Aorta (tissue), 5 donors: ENCODE results near the gene ING5. TPM values are rescaled to one million over a fixed set of nuclear protein-coding genes. Genes with fewer than 3 reads are reported as not detected.
"Not testable (repeated sequence)": the region's sequence is repeated elsewhere in the genome, so short reads cannot be mapped to it uniquely, and the experiment has no call there.

Experiments used
- ATAC-seq: fragments of 200-7000 bp; cut with Tn5 transposase; one replicate; pipeline ENCODE4 v1.9.1; 2022; ENCODE audit warnings: moderate library complexity; ENCODE audit not compliant: low FRiP score
- DNase-seq, 2 donors: peaks; one replicate each; pipeline ENCODE4 v3.0.0-alpha.2; 2020
- H3K27ac ChIP-seq, 2 donors: one replicate each; pipeline ENCODE4 v1.5.1; 2013; ENCODE audit warnings: low read length in 2 of 2, mild to moderate bottlenecking in 2 of 2, moderate library complexity in 2 of 2, control low read depth in 1 of 2, inconsistent platforms in 1 of 2, low read depth in 1 of 2
- H3K27me3 ChIP-seq, 2 donors: one replicate each; pipeline ENCODE4 v1.6.1; 2013; ENCODE audit warnings: control low read depth in 1 of 2, low read length in 1 of 2, mild to moderate bottlenecking in 1 of 2, moderate library complexity in 1 of 2; ENCODE audit not compliant: insufficient read depth in 2 of 2, control insufficient read depth in 1 of 2
- H3K36me3 ChIP-seq, 2 donors: one replicate each; pipeline ENCODE4 v1.6.1; 2013; ENCODE audit warnings: control low read depth in 1 of 2, low read length in 1 of 2, mild to moderate bottlenecking in 1 of 2; ENCODE audit not compliant: insufficient read depth in 2 of 2, control insufficient read depth in 1 of 2
- H3K4me1 ChIP-seq, 2 donors: one replicate each; pipeline ENCODE4 v1.6.1; 2013; ENCODE audit warnings: low read length in 2 of 2, control low read depth in 1 of 2, mild to moderate bottlenecking in 1 of 2, moderate library complexity in 1 of 2; ENCODE audit not compliant: insufficient read depth in 2 of 2, control insufficient read depth in 1 of 2
- H3K4me3 ChIP-seq, 2 donors: one replicate each; pipeline ENCODE4 v1.5.1; 2013; ENCODE audit warnings: low read length in 2 of 2, control low read depth in 1 of 2, mild to moderate bottlenecking in 1 of 2
- H3K9me3 ChIP-seq: one replicate; pipeline ENCODE4 v1.6.1; 2013; ENCODE audit warnings: mild to moderate bottlenecking, low read length; ENCODE audit not compliant: control insufficient read depth
- WGBS, 2 donors: extraction: QIAGEN DNeasy Blood & Tissue Kit; methylation state at CpG; one replicate each; pipeline ENCODE4 v1.1.7; 2013; 5-methylcytosine and 5-hydroxymethylcytosine counted together
- intact Hi-C, 2 donors: fragments of 100-400 bp; cut with DNase I; formaldehyde crosslinking; loops; one replicate each; pipeline versions ENCODE4 v1.14.2 to v1.15.0; 2022
- polyA plus RNA-seq, 2 donors: library from polyadenylated mRNA; stranded (reverse); fragments of 200-250 nt; gene quantifications; one replicate each; pipeline ENCODE4 v1.2.3, GENCODE V29; 2013
- total RNA-seq, 2 donors: library from RNA; stranded (reverse); fragmentation: NEBNext Ultra II Directional; extraction: Animal tissue kit (Norgen Biotek cat#: 25700); gene quantifications; one replicate each; pipeline ENCODE4 v1.2.1, GENCODE V29; 2021
- donor health status: healthy with polysubstance abuse.
- donor health status: Bipolar disorder and iron deficiency.
- donor health status: DM: no; HTN: no; CAD: no.
- donor health status: DM: no; HTN: no; CAD: no.
- donor health status: DM: yes; HTN: yes; CAD: no.

ING5 gene
- total and polyA plus RNA-seq, 4 donors: 11.9 to 51.7 (median 31.2) TPM

- ATAC-seq: peak; percentile 54
Observed at GRCh38 chr2:241728627-241729026, 26.8 kb downstream of the ING5 start.

DNA sequence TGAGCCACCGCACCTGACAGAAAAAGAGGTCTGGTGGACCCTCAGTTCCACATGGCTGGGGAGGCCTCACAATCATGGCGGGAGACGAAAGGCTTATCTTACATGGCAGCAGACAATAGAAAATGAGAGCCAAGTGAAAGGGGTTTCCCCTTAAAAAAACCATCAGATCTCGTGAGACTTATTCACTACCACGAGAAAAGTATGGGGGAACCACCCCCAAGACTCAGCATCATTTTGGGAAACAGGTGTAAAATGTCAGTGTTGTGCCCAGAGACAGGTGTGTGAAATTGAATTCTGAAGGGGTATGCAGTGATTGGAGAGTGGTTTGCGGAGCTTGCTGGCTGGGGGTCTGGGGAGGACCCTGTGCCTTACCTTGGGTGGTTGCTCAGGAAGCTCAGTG, 28.0 kb downstream of the ING5 start:
- no peak for ATAC-seq
- Histone ChIP-seq H3K36me3 (no peaks in the 10 kb centered on the region), H3K9me3 (no peaks in the 10 kb centered on the region), H3K27ac (no peak overlapping the region), H3K4me3 (no peak overlapping the region), H3K4me1 (no peaks in the 10 kb centered on the region), H3K27me3 (peaks cover 0 to 2% of the 10 kb centered on the region in 2 donors)
- no peak for DNase-seq
- 91 to 94% methylated on average over 6 of the region's 6 CpGs for WGBS, 2 donors
- intact Hi-C loops: loop anchor here (10.0 kb wide), 1 partner anchor 145 kb away; no protein-coding TSS in a partner anchor

More at GRCh38 chr2:241728627-241729026, 26.8 kb downstream of the ING5 start:
- DNase-seq: peak in 1 of 2 donors; percentile 77
- Histone ChIP-seq H3K27me3 (no peaks in the 10 kb centered on the region), H3K36me3 (no peaks in the 10 kb centered on the region), H3K4me3 (no peak overlapping the region), H3K9me3 (no peaks in the 10 kb centered on the region), H3K27ac (no peak overlapping the region), H3K4me1 (no peaks in the 10 kb centered on the region)
- 66 to 76% methylated on average over 19 of the region's 19 CpGs for WGBS, 2 donors
- intact Hi-C loops: loop anchor here in 1 of 2 donors (10.0 kb wide), 1 partner anchor 146 kb away; no protein-coding TSS in a partner anchor

DNA sequence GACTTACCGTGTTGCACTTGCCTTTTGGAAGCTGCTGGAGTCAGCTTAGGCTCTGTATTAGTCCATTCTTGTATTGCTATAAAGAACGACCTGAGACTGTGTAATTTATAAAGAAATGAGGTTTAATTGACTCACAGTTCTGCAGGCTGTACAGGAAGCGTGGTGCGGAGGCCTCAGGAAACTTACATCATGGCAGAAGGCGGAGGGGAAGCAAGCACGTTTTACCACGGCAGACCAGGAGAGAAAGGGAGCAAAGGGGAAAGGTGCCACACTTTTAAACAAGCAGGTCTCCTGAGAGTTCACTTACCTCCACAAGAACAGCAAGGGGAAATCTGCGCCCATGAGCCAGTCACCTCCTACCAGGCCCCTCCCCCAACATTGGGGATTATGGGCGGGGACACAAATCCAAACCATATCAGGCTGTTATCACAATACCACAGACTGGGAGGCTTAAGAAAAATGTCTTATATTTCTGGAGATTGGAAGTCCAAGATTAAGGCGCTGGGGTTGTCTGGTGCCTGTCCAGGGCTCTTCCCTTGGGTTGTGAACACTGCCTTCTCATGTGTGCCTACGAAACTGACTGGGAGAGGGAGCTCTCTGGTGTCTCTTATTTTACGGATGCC, 28.9 kb downstream of the ING5 start:
- ATAC-seq (no peak), DNase-seq (no peak)
- intact Hi-C loops: loop anchor here in 1 of 2 donors (10.0 kb wide), 1 partner anchor 144 kb away; no protein-coding TSS in a partner anchor
- Histone ChIP-seq H3K27me3 (peaks cover 0 to 2% of the 10 kb centered on the region in 2 donors), H3K36me3 (no peaks in the 10 kb centered on the region), H3K4me1 (no peaks in the 10 kb centered on the region), H3K27ac (no peak overlapping the region), H3K4me3 (no peak overlapping the region), H3K9me3 (no peaks in the 10 kb centered on the region)
- WGBS, 2 donors: 90 to 91% methylated on average over 12 of the region's 12 CpGs

DNA sequence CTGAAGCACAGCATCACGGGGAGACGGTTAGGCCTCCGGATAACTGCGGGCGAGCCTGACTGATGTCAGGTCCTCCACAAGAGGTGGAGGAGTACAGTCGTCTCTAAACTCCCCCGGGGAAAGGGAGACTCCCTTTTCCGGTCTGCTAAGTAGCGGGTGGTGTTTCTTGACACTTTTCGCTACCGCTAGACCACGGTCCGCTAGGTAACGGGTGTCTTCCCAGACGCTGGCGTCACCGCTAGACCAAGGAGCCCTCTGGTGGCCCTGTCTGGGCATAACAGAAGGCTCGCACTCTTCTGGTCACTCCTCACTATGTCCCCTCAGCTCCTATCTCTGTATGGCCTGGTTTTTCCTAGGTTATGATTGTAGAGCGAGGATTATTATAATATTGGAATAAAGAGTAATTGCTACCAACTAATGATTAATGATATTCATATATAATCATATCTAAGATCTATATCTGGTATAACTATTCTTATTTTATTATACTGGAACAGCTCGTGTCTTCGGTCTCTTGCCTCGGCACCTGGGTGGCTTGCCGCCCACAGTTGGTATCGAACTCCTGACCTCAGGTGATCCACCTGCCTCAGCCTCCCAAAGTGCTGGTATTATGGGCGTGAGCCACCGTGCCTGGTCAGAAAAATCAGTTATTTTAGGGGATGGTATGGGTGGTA, 30.8 kb downstream of the ING5 start:
- DNase-seq: peak in 1 of 2 donors; percentile 90

GRCh38 chr2:241733391-241734207, 31.8 kb downstream of the ING5 start:
- Histone ChIP-seq H3K27ac (peak overlapping the region in 1 of 2 donors; percentile 50), H3K4me3 (no peak overlapping the region), H3K27me3 (peaks cover 0 to 2% of the 10 kb centered on the region in 2 donors), H3K4me1 (no peaks in the 10 kb centered on the region), H3K9me3 (no peaks in the 10 kb centered on the region), H3K36me3 (no peaks in the 10 kb centered on the region)
- ATAC-seq: no peak
- WGBS, 2 donors: 87 to 89% methylated on average over 23 of the region's 23 CpGs
- intact Hi-C loops: loop anchor here in 1 of 2 donors (10.0 kb wide), 1 partner anchor 141 kb away; no protein-coding TSS in a partner anchor
- no peak for DNase-seq

More for the DNA sequence above, 30.8 kb downstream of the ING5 start:
- not testable (repeated sequence) for H3K27me3 ChIP-seq, H3K9me3 ChIP-seq, ATAC-seq, H3K36me3 ChIP-seq, H3K27ac ChIP-seq, H3K4me1 ChIP-seq, H3K4me3 ChIP-seq
- WGBS, 2 donors: 37 to 38% methylated on average over 18 to 25 of the region's 26 CpGs
- intact Hi-C loops: loop anchor here in 1 of 2 donors (10.0 kb wide), 1 partner anchor 142 kb away; no protein-coding TSS in a partner anchor

DNA sequence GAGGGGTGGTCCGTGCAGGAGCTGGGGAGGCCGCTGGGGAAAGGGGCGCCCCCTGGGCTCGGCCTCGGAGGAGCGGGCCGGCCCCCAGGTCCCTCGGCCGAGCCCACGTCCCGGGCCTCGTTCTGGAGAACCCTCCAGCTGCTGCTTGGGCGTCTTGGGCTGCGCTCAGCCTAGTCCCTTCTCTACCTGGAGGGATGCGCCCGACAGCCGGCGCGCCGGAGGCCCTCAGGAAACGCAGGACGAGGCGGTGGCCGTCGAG, 32.3 kb downstream of the ING5 start:
- Histone ChIP-seq H3K27me3 (peaks cover 0 to 2% of the 10 kb centered on the region in 2 donors), H3K27ac (peak overlapping the region in 1 of 2 donors; percentile 50), H3K36me3 (no peaks in the 10 kb centered on the region), H3K4me1 (no peaks in the 10 kb centered on the region), H3K9me3 (no peaks in the 10 kb centered on the region), H3K4me3 (no peak overlapping the region)
- no peak for DNase-seq
- WGBS, 2 donors: 1% methylated on average over 25 of the region's 25 CpGs
- no peak for ATAC-seq
- intact Hi-C loops: loop anchor here in 1 of 2 donors (10.0 kb wide), 1 partner anchor 141 kb away; no protein-coding TSS in a partner anchor

GRCh38 chr2:241734467-241735208, 32.8 kb downstream of the ING5 start, which contains the start of gene D2HGDH:
D2HGDH (plus strand) TSS chr2:241734630; CDS start chr2:241735225, 595 bp downstream.
- Histone ChIP-seq H3K4me1 (no peaks in the 10 kb centered on the region), H3K9me3 (no peaks in the 10 kb centered on the region), H3K4me3 (peak within 1 kb of the TSS; percentile 66 to 88), H3K27ac (peak within 1 kb of the TSS in 1 of 2 donors; percentile 60), H3K27me3 (peaks cover 0 to 2% of the 10 kb centered on the region in 2 donors), H3K36me3 (no peaks in the 10 kb centered on the region)
- intact Hi-C loops: loop anchor here in 1 of 2 donors (10.0 kb wide), 1 partner anchor 140 kb away; no protein-coding TSS in a partner anchor
- DNase-seq (peak; percentile 96 to 99), ATAC-seq (peak; percentile 96)
- 0% methylated on average over 70 to 98 of the region's 98 CpGs for WGBS, 2 donors

- ATAC-seq (no peak), DNase-seq (no peak)
- H3K9me3 ChIP-seq: no peaks in the 10 kb centered on the region
- no peaks in the 10 kb centered on the region for H3K4me1 ChIP-seq
- no peaks in the 10 kb centered on the region for H3K36me3 ChIP-seq
- H3K27me3 ChIP-seq: peaks cover 0 to 2% of the 10 kb centered on the region in 2 donors
- 57 to 62% methylated on average over 3 of the region's 3 CpGs for WGBS, 2 donors
- intact Hi-C loops: loop anchor here in 1 of 2 donors (10.0 kb wide), 1 partner anchor 139 kb away; no protein-coding TSS in a partner anchor
- H3K4me3 ChIP-seq: no peak overlapping the region
- H3K27ac ChIP-seq: no peak overlapping the region
Observed at GRCh38 chr2:241736111-241736510, 34.3 kb downstream of the ING5 start.
